K562 treated with DMSO at 1 percent for 12 hours (cell line): Measurements from ENCODE around the gene YIPF2. TPM values are rescaled to one million over a fixed set of nuclear protein-coding genes. Genes with fewer than 3 reads are reported as not detected.

Experiments used
- total RNA-seq: library from RNA; unstranded; fragments of 300-600 nt; gene quantifications from 2 replicates; pipeline ENCODE4 v1.2.3, GENCODE V29; 2022; ENCODE audit not compliant: insufficient read depth

Gene YIPF2
- 86.1 and 96.1 TPM in 2 replicates for total RNA-seq

GRCh38 chr19:10928563-10929401 is at the start of gene YIPF2, which contains the start of gene TIMM29:
TSS of gene YIPF2 (minus strand) at chr19:10928639. CDS start at chr19:10928410, 229 bp downstream.
TSS of gene TIMM29 (plus strand) at chr19:10928811. CDS start at chr19:10928823, 12 bp downstream.

GRCh38 chr19:10960314-10961072 is 32.1 kb upstream of the YIPF2 start, which contains the start of gene SMARCA4:
TSS of gene SMARCA4 (plus strand) at chr19:10961030. CDS start at chr19:10984152, 23,122 bp downstream.

Other genes starting within 250 kb of the YIPF2 start
- 11.5 and 18.7 TPM in 2 replicates for gene QTRT1, start 227.2 kb downstream of the YIPF2 start, total RNA-seq
- gene DNM2, start 210.6 kb downstream of the YIPF2 start, total RNA-seq, result 138 and 240 TPM in 2 replicates
- 59.0 and 100.0 TPM in 2 replicates for gene TMED1, start 92.4 kb downstream of the YIPF2 start, total RNA-seq
- gene C19orf38, start 80.2 kb downstream of the YIPF2 start, total RNA-seq, result 0.84 TPM in 1 of 2 replicates, not detected in the other
- 41.5 and 74.7 TPM in 2 replicates for gene CARM1, start 57.1 kb downstream of the YIPF2 start, total RNA-seq
- gene TIMM29, start 172 bp upstream of the YIPF2 start, total RNA-seq, result 43.1 and 49.4 TPM in 2 replicates
- 71.0 and 106 TPM in 2 replicates for gene SMARCA4, start 32.4 kb upstream of the YIPF2 start, total RNA-seq
- gene LDLR, start 160.8 kb upstream of the YIPF2 start, total RNA-seq, result 17.5 and 47.0 TPM in 2 replicates
- gene SPC24, start 227.1 kb upstream of the YIPF2 start, total RNA-seq, result 32.5 and 40.5 TPM in 2 replicates